Stimulated activated CD8-positive, alpha-beta memory T cell treated with anti-CD3 and anti-CD28 coated beads, Interleukin-15, amount 100 ng/mL, for 4 hours (primary cell): ENCODE data around the gene RIMBP2.

Experiments
- DNase-seq, 2 donors: peaks; one replicate each; pipeline ENCODE4 v3.0.0-alpha.2; 2020; ENCODE audit warnings: low read depth in 2 of 2

RIMBP2 gene

DNA sequence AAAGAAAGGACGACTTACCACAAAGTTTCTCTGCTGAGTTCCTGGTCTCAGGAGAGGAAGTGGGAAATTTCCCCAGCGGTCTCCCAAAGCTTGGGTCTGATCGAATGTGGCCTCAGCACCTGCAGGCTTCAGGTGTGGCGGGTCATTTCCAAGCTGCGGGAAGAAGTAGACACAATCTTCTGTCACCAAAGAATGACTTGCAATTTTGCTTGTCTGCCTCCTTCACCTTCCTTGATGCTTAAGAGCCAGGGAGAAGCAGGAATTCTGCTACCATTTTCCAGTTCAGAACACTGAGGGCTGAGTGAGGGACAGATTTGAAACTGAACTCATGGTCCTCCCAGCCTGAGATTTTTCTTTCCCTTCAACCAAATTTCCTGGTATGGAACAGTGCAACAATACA, 87.8 kb downstream of the RIMBP2 start:
- DNase-seq: no peak

DNA sequence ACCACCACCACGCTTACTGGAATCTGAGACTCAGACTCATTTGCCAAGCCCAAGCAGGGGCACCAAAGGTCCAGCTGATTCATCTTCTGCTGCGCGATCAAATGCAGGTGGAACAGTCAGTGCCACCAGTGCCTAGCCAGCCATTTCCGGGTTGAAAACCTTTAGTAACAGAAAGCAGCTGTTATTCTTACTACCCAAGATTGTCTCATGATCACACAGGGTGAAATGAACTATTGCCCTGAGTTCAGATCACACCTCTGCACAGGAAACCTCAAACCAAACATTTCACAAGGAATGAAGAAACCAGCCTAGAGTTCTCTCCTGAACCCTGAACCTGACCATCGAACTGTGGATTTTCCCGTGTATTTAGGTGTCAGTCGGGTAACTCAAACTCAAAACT, 88.9 kb downstream of the RIMBP2 start:
- DNase-seq: no peak

DNA sequence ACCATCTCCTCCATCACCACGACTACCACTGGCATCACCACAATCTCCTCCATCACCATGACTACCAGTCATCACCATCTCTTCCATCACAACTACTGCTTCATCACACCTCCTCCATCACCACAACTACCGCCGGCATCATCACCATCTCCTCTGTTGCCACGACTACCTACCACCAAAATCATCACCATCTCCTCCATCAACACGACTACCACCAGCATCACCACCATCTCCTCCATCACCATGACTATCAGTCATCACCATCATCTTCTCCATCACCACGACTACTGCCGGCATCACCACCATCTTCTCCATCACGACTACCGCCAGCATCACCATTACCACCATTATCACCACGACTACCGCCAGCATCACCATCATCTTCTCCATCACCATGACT, 89.5 kb downstream of the RIMBP2 start:
- DNase-seq: no peak

- no peak for DNase-seq
Measured at GRCh38 chr12:130625201-130625600, 90.9 kb downstream of the RIMBP2 start.

GRCh38 chr12:130622803-130623202, 93.3 kb downstream of the RIMBP2 start:
- no peak for DNase-seq

DNA sequence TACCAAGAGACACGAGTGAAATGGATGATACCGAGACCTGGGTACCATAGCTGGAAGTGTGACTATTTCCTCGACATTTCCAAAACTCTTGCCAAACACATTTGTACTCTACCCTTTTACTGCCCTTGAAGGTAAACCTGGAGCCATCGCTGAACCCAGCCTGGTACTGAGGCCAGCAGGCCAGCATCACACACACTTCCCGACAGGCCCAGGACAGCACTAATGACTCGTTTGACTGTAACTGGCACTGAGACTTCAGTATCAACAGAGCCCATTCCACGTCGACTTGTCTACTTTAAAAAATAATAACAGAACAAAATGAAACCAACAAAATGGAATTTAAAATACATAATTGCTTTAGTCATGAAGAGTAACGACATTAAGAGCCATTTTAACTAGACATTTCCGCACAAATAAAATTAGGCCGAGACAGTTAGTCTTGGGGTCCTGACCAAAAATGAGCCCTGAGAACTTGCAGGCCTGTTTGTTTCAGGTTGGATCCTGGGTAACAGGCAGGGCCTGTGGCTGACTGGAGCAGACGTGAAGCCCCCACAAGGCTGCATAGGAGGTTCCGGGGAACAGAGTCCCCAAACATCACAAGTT, 94.3 kb downstream of the RIMBP2 start:
- DNase-seq: no peak

DNA sequence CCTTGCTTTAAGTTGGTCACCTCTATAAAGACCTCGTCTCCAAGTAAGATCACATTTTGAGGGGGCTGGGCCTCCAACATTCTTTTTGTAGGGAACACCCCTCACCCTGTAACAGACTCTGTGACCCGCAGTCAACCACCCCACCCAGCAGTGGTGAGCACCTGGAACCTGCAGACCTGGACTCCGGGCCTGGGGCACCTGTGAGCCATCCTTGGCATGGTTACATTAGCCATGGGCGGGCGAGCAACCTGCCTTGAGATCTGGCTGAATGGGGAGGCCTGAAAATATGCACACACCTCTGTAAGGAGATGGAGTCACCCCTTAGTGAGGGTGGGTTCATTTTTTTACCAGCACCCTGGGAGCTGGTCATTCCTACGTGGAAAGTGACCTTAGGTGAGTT, 95.3 kb downstream of the RIMBP2 start:
- DNase-seq: no peak

GRCh38 chr12:130620281-130620680, 95.8 kb downstream of the RIMBP2 start:
- no peak for DNase-seq

DNA sequence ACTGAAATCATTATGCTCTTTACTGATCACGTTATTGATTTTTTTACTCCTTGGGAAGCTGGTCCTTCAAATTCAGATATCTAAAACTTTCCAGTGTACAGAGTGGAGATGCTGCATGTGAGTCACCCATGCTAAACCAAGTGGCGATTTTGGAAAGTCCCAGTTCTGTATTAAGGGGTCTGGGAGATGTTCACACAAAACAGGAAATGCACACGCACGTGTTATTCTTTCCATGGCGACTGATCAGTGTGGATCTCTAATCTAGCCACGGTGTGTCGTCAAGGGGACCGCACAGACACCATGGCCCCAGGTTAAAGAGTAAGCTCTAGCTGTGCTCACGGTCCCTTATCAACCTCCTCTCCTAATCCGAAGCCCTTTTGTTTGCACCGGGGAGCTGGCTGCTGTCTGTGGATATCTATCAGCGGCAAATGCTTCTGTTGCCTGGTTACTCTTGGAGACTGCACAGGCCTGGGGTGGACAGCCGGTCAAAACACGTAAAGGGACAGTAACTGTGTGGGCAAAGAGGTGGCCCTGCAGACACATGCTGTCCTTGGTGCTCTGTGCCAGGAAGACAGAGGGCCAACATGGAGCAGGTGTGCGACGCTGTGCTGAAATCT, 96.6 kb downstream of the RIMBP2 start:
- DNase-seq: no peak

GRCh38 chr12:130617219-130617618, 98.9 kb downstream of the RIMBP2 start:
- no peak for DNase-seq

GRCh38 chr12:130615861-130616345, 100.2 kb downstream of the RIMBP2 start:
- no peak for DNase-seq

GRCh38 chr12:130614530-130614905, 101.6 kb downstream of the RIMBP2 start:
- DNase-seq: no peak

DNA sequence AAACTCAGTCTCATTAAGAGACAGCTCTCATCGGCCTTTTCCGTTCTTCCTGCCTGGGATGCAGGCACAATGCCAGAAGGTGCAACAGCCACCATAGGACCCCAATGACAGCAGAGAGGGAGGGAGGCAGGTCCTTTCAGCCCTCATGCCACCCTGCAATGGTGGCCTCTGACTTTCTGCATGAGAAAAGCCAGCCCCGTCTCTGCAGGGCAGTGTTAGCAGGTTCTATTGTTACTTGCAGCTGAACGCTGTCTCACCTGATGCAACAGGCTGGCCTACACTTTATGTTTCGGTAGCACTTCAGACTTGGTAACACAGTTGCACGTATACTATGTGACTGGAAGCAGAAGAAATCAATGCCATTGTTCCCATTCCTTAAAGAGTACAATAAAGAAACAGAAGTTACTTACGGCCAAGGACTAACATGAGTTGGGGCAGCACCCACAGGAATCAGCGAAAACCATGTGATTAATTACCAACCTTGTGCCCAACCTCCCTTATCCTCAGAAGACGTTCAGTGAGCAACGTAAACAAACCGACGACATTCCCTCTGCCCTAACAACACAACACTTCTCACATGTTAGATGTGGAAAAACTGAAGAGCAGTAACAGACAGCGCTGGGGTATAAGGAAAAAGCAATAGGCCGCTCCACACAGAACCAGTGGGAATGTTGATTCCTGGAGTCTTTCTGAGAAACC, 102.1 kb downstream of the RIMBP2 start:
- no peak for DNase-seq

DNA sequence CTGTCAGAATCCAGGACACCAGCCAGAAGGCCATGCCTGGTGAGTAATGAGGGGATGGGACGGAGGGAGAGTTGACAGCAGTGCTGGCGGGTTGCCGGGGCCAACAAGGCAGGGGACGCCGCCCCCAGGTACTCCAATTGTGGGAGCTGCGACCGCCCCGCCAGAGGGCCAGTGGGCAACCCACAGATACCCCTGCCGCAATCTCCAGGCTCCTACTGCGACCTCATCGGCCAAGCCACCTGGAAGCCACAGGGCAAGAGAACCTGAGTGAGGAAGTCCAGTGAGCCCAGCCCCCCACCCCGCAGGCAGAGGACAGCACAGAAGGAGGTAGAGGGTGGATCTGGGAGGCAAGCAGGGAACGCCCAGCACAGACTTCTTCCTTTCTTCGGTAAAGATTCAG, 103.0 kb downstream of the RIMBP2 start:
- no peak for DNase-seq

GRCh38 chr12:130611026-130611905, 104.8 kb downstream of the RIMBP2 start:
- no peak for DNase-seq

- DNase-seq: no peak
Measured at GRCh38 chr12:130609966-130610365, 106.1 kb downstream of the RIMBP2 start.

- no peak for DNase-seq
Measured at GRCh38 chr12:130608831-130609230, 107.3 kb downstream of the RIMBP2 start.

DNA sequence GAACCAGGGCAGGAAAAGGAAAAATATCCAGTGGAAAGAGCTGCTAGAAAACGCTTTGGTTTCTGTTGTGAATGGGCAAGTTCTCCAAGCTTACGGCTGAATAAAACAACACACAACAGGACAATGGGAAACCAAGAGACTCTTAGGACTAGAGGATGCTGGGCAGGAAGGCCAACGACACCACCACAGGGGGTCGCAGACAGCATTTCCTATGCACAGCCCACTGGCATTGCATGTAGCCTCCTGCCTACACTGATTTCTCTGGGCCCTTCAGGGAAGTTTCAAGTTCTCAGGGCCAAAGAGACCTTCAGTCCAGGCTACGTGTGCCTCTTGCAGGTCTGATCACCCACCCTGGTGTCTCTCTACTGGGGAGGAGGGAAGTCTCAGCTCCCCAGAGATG, 108.0 kb downstream of the RIMBP2 start:
- DNase-seq: no peak

DNA sequence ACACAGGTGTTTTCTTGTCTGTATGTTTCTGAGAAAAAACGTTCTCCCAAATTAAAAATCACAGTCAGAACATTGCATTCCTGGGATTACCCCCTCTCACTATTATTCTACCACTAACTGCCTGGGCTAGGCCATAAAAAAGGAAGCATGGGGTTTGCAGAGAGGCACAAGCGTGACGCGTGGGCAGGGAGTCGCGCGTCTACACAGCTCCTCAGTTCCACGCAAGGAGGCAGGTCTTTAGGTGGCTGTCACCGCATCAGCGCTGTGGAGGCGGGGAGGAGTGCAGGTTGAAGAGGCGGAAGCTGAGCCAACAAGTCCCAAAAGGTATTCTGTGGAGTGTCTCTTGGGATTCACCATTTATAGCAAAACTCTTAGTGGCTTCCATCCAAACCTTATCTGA, 109.9 kb downstream of the RIMBP2 start:
- no peak for DNase-seq

DNA sequence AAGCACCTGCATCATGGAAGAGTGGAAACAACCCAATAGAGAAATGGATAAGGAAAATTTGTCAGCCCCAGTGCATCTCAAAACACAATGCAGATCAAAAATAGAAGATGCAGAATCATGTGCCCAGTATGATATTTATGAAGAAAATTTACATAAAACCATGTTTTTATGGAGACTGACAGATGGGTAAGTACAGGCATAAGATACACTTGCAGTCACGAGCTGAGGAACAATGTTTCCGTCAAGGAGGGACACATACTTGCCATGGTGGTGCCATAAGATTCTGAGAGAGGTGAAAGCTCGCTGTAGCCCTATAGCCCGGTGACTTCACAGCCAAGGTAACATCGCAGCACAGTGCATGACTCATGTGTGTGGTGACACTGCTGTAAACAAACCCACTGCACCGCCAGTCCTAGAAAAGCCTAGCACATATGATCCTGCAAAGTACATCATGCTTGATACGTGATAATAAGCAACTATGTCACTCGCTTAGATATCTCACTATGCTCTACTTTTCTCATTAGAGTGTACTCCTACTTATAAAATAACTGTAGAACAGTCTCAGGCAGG, 112.6 kb downstream of the RIMBP2 start:
- DNase-seq: no peak

GRCh38 chr12:130602251-130602650, 113.8 kb downstream of the RIMBP2 start:
- DNase-seq: no peak

- no peak for DNase-seq
Measured at GRCh38 chr12:130601327-130601726, 114.8 kb downstream of the RIMBP2 start.
